GM21717 (cell line): ENCODE data around the gene CA11.
"Not testable (repeated sequence)": the region's sequence is repeated elsewhere in the genome, so short reads cannot be mapped to it uniquely, and the experiment has no call there.

Experiments used
- ATAC-seq: cut with Tn5 transposase; IDR thresholded peaks from one replicate; pipeline ENCODE4 v1.9.1; 2021; ENCODE audit warnings: mild to moderate bottlenecking, moderate library complexity; ENCODE audit not compliant: unreplicated experiment

CA11 gene

GRCh38 chr19:48644839-48645619 lies 958 bp downstream of the CA11 start:
- ATAC-seq = no peak

GRCh38 chr19:48644355-48644754 lies 1.6 kb downstream of the CA11 start:
- no peak for ATAC-seq

- no peak for ATAC-seq
Observed at GRCh38 chr19:48642862-48643261, 3.1 kb downstream of the CA11 start.

- ATAC-seq = no peak
Observed at GRCh38 chr19:48641850-48642249, 4.1 kb downstream of the CA11 start.

- ATAC-seq = no peak
Observed at GRCh38 chr19:48639483-48640375, 6.3 kb downstream of the CA11 start.

DNA sequence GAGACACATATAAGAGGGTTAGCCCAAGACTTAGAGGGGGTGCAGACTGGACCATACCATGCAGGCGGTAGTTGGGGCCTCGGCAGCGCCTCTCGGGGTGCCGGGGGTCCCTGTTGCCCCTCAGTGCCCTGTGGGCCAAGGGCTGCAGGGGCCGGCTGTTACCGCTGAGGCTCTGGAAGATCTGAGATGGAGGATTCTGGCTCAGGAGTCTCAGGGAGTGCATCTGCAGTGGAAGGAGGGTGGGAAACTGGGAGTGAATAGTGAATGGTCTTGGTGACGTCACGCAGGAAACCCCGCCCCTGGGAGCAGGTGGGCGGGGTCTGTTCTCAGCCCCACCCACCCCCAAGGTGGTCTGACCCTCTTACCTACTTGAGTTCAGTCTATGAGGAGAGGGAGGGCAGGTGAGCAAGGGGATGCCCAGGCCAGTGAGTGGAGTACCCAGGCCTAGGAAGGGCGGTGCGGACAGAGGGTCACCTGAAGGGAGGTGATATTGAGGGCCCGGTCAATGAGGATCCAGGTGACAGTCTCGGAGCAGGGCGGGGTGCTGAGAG lies 7.1 kb downstream of the CA11 start:
- ATAC-seq = no peak

DNA sequence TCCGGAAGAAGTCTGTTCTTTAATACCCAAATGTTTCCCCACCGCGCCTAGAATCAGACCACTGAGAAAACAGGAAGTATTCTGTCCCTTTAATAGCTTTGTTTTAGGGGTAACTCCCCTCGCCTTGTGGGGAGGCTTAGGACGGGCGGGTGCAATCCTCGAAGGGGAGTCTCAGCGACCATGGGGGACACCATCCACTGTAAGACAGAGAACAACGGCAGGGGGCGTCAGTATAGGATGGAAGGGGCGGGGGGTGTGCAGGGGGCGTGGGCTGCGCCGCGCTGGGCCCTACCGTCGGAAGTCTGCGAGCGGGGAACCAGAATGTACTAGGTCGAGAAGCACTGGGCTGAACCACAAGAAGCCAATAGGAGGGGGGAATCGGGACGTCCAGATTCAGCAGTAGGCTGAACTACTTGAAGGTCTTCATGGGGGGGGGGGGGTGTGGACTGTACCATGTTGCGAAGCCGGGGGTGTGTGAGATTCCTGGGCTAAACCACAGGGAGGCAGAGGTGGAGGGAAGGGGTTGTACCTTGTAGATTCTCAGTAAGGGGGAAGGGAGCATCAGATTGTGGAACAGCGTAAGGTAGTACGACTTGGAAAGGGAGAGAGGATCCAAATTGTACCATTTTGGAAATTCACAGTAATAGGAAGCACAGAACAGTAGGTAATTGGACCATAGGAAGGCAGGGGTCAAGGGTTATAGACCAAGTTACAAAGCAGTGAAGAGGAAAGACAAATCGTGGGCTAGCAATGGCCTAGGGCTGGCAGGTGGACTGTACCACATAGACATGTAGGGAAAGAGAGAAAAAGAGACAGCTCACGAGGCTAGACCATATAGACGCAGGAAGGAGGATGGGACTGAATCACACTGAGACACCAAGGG lies 7.8 kb downstream of the CA11 start:
- peak; percentile 5 for ATAC-seq

DNA sequence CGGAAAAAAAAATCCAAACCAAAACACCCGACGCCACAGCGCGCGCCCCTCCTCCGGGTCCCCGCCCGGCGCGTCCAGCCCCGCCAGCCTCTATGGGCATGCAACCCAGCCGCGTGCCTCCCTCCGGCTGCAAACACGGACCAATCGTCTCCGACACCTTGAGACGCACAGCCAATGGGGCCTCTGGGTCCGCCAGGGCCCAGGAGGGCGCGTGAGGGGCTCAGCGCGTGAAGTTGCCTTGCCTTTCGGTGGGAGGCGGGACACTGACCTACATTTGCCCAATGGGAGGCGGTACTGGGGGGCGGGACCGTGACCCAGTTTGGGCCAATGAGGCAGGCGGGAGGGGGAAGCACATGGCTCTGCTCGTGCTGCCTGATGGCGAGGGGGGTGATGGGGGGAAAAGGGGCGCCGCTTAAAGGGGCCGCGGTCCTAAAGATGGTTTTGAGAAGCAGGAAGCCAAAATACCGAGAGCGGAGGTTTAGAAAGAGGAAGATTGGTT lies 8.5 kb downstream of the CA11 start:
- peak; percentile 53 for ATAC-seq

DNA sequence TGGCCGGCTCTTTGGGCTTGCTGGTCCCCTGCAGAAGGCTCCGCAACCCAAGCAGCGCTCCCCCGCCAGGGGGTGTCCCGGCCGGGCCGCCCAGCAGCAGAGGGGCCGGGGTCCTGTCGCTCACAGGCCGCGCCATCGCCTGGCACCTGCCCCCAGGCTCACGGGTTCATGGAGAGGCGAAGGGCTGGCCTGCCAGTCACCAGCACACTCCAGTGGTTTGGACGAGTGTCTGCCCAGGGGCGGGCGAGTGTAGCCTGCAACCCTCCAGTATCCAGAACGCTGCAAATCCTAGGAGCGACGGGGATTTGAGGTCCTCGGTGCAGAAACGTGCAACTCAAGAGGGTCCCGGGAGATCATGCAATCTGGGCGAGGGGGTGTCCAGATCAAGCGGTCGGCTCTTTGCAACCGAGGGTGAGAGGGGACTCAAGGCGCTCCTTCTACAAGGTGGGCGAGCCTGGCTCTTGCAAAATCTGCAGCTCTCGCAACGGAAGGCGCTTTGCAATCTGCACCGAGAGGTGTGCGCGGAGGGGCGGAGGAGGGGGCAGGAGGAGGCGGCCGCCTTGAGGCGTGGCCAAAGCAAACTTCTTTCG lies 9.0 kb downstream of the CA11 start, which contains the start of gene DBP:
DBP (minus strand) TSS at position 521 of the 590 bp plus-strand sequence; CDS start at position 136, 385 bp downstream.
- peak; percentile 0 for ATAC-seq

- ATAC-seq = no peak
Observed at GRCh38 chr19:48635966-48636858, 9.8 kb downstream of the CA11 start.

GRCh38 chr19:48635263-48635965 lies 10.6 kb downstream of the CA11 start:
- no peak for ATAC-seq

GRCh38 chr19:48634424-48635262 lies 11.3 kb downstream of the CA11 start:
- no peak for ATAC-seq

DNA sequence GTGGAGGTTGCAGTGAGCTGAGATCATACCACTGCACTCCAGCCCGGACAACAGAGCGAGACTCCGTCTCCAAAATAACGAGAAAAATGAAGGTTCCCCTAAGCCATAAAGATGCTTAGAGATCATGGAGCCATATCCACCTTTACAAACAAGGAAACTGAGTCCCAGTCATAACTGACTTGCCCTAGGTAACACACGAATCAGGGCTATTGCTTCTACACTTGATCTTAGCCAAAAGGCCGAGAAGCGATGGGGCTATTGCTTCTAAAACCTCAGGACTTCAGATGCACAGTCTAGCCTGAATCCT lies 12.0 kb downstream of the CA11 start:
- ATAC-seq = no peak

DNA sequence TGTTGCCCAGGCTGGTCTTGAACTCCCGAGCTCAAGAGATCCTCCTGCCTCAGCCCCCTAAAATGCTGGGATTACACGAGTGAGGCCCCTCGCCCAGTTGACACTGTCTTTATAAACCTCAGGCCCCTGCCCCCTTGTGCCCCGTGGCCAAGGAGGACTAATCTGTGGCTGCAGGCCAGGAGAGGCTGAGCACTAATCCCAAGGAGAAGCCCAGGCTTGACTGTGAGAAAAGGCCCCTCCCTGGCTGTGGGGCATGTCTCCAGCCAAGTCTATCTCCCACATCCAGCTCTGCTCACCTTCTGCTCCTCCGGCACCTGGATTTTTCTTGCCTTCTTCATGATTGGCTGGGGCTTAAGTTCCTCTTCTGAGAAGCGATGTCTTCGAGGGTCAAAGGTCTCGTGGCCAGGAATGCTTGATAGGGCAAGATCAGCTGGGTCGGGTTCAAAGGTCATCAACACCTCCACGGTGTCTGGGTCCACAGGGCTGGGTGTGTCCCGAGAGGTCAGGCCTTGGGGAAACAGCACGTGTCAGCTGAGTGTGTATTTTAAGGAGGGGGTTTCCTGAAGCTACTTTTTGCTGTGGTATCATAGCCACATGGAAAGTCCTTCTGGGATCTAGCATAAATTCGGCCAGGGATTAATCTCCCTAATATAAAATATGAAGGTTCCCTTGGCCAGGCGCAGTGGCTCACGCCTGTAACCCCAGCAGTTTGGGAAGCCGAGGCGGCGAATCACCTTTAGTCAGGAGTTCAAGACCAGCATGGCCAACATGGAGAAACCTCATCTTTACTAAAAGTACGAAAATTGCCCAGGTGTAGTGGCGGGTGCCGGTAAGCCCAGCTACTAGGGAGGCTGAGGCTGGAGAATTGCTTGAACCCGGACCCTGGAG lies 12.6 kb downstream of the CA11 start:
- no peak for ATAC-seq

DNA sequence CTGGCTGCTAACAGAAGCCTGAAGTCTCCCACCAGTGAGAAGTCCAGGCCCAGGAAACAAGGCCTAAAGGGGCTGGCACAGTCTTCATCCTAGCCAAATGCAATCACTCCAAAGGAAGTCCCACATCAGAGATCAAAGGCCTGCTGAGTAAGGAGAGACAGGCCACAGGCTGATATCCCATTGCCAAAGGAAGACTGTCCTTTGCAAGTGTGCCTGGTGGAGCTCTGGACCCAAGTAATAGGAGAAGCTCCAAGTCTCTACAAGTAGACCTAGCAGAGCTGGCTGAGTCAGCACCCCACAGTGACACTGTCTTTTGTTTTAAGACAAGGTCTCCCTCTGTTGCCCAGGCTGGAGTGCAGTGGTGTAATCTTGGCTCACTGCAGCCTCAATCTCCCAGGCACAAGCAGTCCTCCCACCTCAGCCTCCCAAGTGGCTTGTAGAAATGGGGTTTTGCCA lies 13.3 kb downstream of the CA11 start:
- ATAC-seq = no peak

GRCh38 chr19:48632286-48632685 lies 13.7 kb downstream of the CA11 start:
- ATAC-seq = not testable (repeated sequence)

DNA sequence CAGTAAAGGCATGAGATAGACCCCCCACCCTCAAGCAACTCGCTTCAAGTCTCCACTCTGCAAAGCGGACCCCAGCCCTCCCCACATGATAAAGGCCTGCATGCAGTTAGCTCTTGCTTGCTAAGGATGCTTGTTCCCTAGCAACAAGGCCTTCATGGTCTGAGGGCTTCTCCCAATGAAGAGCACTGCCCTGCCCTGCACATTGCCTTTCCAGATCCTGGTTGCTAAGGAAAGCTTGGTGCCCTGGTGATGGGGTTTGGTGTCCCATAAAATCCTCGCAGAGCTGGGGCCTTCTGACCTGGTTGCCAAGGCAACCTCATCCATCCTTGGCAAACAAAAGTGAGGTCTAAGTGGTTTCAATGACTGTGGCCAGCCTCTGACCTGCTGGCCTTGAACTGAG lies 14.8 kb downstream of the CA11 start:
- ATAC-seq = no peak
